Heart left ventricle (tissue), 16 donors: ENCODE data around the gene NVL. TPM values are rescaled to one million over a fixed set of nuclear protein-coding genes. Genes with fewer than 3 reads are reported as not detected.
A peak's percentile ranks its signal among the peaks of the same experiment; 100 is the strongest.

ENCODE experiments used
- ATAC-seq, 4 donors: fragments of 200-7000 bp; cut with Tn5 transposase; one replicate each; pipeline ENCODE4 v1.9.1; 2020 to 2022; ENCODE audit warnings: moderate library complexity in 4 of 4, mild to moderate bottlenecking in 3 of 4, moderate number of reproducible peaks in 1 of 4
- DNase-seq, 5 donors: peaks; one replicate each; pipeline ENCODE4 v3.0.0-alpha.2; 2020
- H3K27ac ChIP-seq, 12 donors: fragments of 200-600 bp; sonication (generic) in 4 of 12; one replicate each; pipeline versions ENCODE4 v1.5.0 to v1.8.0; 2016 to 2022; ENCODE audit warnings: mild to moderate bottlenecking in 2 of 12
- H3K27me3 ChIP-seq, 9 donors: fragments of 200-600 bp; sonication (generic) in 2 of 9; one replicate each; pipeline versions ENCODE4 v1.5.1 to v1.8.0; 2016 to 2022; ENCODE audit warnings: mild to moderate bottlenecking in 3 of 9
- H3K36me3 ChIP-seq, 9 donors: fragments of 200-600 bp; sonication (generic) in 2 of 9; one replicate each; pipeline versions ENCODE4 v1.5.0 to v1.8.0; 2018 to 2022; ENCODE audit warnings: mild to moderate bottlenecking in 2 of 9
- H3K4me1 ChIP-seq, 12 donors: fragments of 200-600 bp; sonication (generic) in 4 of 12; one replicate each; pipeline versions ENCODE4 v1.5.0 to v1.8.0; 2016 to 2022; ENCODE audit warnings: mild to moderate bottlenecking in 3 of 12
- H3K4me3 ChIP-seq, 12 donors: fragments of 200-600 bp; sonication (generic) in 4 of 12; one replicate each; pipeline versions ENCODE4 v1.5.0 to v1.8.0; 2017 to 2022; ENCODE audit warnings: mild to moderate bottlenecking in 9 of 12, moderate library complexity in 4 of 12
- H3K9me3 ChIP-seq, 12 donors: fragments of 200-600 bp; sonication (generic) in 4 of 12; one replicate each; pipeline versions ENCODE4 v1.5.0 to v1.8.0; 2016 to 2022; ENCODE audit warnings: mild to moderate bottlenecking in 1 of 12
- CTCF ChIP-seq, 12 donors: fragments of 200-600 bp; sonication (generic) in 4 of 12; IDR thresholded peaks; one replicate each; pipeline versions ENCODE4 v1.5.0 to v1.8.0; 2018 to 2022; ENCODE audit warnings: antibody characterized with exemption in 12 of 12, mild to moderate bottlenecking in 5 of 12
- POLR2A ChIP-seq, 2 donors: fragments of 450-650 bp; IDR thresholded peaks; one replicate each; pipeline ENCODE4 v1.6.1; 2017; ENCODE audit warnings: antibody characterized with exemption in 2 of 2, mild to moderate bottlenecking in 2 of 2, moderate library complexity in 2 of 2
- WGBS, 4 donors: extraction: QIAGEN DNeasy Blood & Tissue Kit in 2 of 4; methylation state at CpG; one replicate each; pipeline versions ENCODE4 v1.1.5 to v1.1.7; 2013 to 2018; 5-methylcytosine and 5-hydroxymethylcytosine counted together
- intact Hi-C, 10 donors: fragments of 100-400 bp; cut with DNase I; formaldehyde crosslinking; loops; one replicate each; pipeline versions ENCODE4 v1.11.1 to v1.14.2; 2022
- polyA plus RNA-seq, 2 donors: library from polyadenylated mRNA; stranded (reverse); fragments of 200-250 nt; gene quantifications; one replicate each; pipeline ENCODE4 v1.2.3, GENCODE V29; 2013
- total RNA-seq, 9 donors: library from RNA; depleted of rRNA in 2 of 9; stranded (reverse); fragments of >200 nt in 2 of 9; fragmentation: NEBNext Ultra II Directional in 3 of 9; extraction: Animal tissue kit (Norgen Biotek cat#: 25700) in 3 of 9; gene quantifications; one replicate each; pipeline versions ENCODE4 v1.1.0 to v1.2.4, GENCODE V29; 2016 to 2023
- donor health status: ischemic (EF 13 %, LVEDD 7.1; RV severe dilation, severe dysfunction).
- donor health status: healthy with polysubstance abuse.
- donor health status: DM: no; HTN: yes; CAD: no.
- donor health status: DM: no; HTN: no; CAD: no.
- donor health status: ischemic (EF 25% LVEDD 6.9; RV normal size, moderate dysfunction).
- donor health status: ischemic (EF 25% LVEDD 5.7; RV mildly dilated, moderate dysfunction).
- donor health status: healthy.
- donor health status: DM: yes; HTN: yes; CAD: no.
- donor health status: ischemic (EF 35%, LVEDD 5.7; RV mildly dilated, moderate dysfunction).
- donor health status: nonischemic (EF 11% LVEDD 7.7; RV severe dilation, severe dysfunction).
- donor health status: DM: yes; HTN: yes; CAD: no.
- donor health status: PGD.
- donor health status: ischemic (EF 29% LVEDD 5.4; RV normal size, mild dysfunction).
- donor health status: nonischemic (EF 23%, LVEDD 6.1; RV moderate dilation, normal function).

NVL gene
- total and polyA plus RNA-seq, 11 donors = 4.8 to 14.8 (median 9.3) TPM

GRCh38 chr1:224375059-224375458, 45.1 kb upstream of the NVL start:
- Histone ChIP-seq H3K27ac (peak overlapping the region in 1 of 12 donors; percentile 61), H3K4me1 (peaks cover 0 to 50% (median 10%) of the 10 kb centered on the region in 12 donors), H3K27me3 (no peaks in the 10 kb centered on the region), H3K4me3 (no peak overlapping the region), H3K9me3 (no peaks in the 10 kb centered on the region), H3K36me3 (peaks cover 0 to 90% (median 66%) of the 10 kb centered on the region in 9 donors)
- DNase-seq = no peak
- WGBS, 4 donors = 74 to 82% (median 81%) methylated on average over 3 of the region's 3 CpGs
- ATAC-seq = no peak
- no peak for TF ChIP-seq POLR2A (IDR thresholded peaks at IDR 0.05)
- intact Hi-C loops = no loop called here

- H3K4me1 ChIP-seq = peaks cover 0 to 34% (median 10%) of the 10 kb centered on the region in 12 donors
- peaks cover 0 to 98% (median 85%) of the 10 kb centered on the region in 9 donors for H3K36me3 ChIP-seq
- intact Hi-C loops = no loop called here
- WGBS, 4 donors = 91 to 97% (median 95%) methylated on average over 5 of the region's 5 CpGs
- no peaks in the 10 kb centered on the region for H3K9me3 ChIP-seq
- no peak for ATAC-seq
- no peak for DNase-seq
- no peaks in the 10 kb centered on the region for H3K27me3 ChIP-seq
- no peak overlapping the region for H3K27ac ChIP-seq
- no peak overlapping the region for H3K4me3 ChIP-seq
- TF ChIP-seq CTCF (IDR thresholded peaks at IDR 0.05) (no peak), POLR2A (IDR thresholded peaks at IDR 0.05) (no peak)
These were observed 43.1 kb upstream of the NVL start for GRCh38 chr1:224373008-224373590.

GRCh38 chr1:224368409-224368808, 38.4 kb upstream of the NVL start:
- Histone ChIP-seq H3K9me3 (no peaks in the 10 kb centered on the region), H3K4me1 (no peaks in the 10 kb centered on the region), H3K4me3 (no peak overlapping the region), H3K27ac (no peak overlapping the region), H3K36me3 (peaks cover 0 to 92% (median 73%) of the 10 kb centered on the region in 9 donors), H3K27me3 (no peaks in the 10 kb centered on the region)
- DNase-seq (no peak), ATAC-seq (peak in 2 of 4 donors; percentile 75 to 88)
- 76 to 84% (median 80%) methylated on average over 5 of the region's 5 CpGs for WGBS, 4 donors
- TF ChIP-seq CTCF (IDR thresholded peaks at IDR 0.05) (no peak), POLR2A (IDR thresholded peaks at IDR 0.05) (no peak)
- intact Hi-C loops = loop anchor here in 1 of 10 donors (10.0 kb wide), 1 partner anchor 74 kb away; no protein-coding TSS in a partner anchor

GRCh38 chr1:224359207-224359606, 29.2 kb upstream of the NVL start:
- Histone ChIP-seq H3K27ac (no peak overlapping the region), H3K36me3 (peaks cover 0 to 15% (median 0%) of the 10 kb centered on the region in 9 donors), H3K4me3 (no peak overlapping the region), H3K9me3 (no peaks in the 10 kb centered on the region), H3K27me3 (no peaks in the 10 kb centered on the region), H3K4me1 (peaks cover 0 to 31% (median 18%) of the 10 kb centered on the region in 12 donors)
- DNase-seq (no peak), ATAC-seq (no peak)
- TF ChIP-seq POLR2A (IDR thresholded peaks at IDR 0.05) (no peak), CTCF (IDR thresholded peaks at IDR 0.05) (no peak)
- WGBS, 4 donors = 74 to 87% (median 87%) methylated on average over 3 of the region's 3 CpGs
- intact Hi-C loops = loop anchor here in 1 of 10 donors (2.0 kb wide), 1 partner anchor 74 kb away; no protein-coding TSS in a partner anchor
